HG02623 (cell line): ENCODE results near the gene TRIM9.

ENCODE experiments used
- ATAC-seq: cut with Tn5 transposase; IDR thresholded peaks from one replicate; pipeline ENCODE4 v1.9.1; 2021; ENCODE audit warnings: moderate library complexity; ENCODE audit not compliant: unreplicated experiment

TRIM9 gene

GRCh38 chr14:50937325-50937724 lies 157.6 kb downstream of the TRIM9 start:
- no peak for ATAC-seq

- ATAC-seq = no peak
Observed at GRCh38 chr14:50936882-50937281, 158.0 kb downstream of the TRIM9 start.

DNA sequence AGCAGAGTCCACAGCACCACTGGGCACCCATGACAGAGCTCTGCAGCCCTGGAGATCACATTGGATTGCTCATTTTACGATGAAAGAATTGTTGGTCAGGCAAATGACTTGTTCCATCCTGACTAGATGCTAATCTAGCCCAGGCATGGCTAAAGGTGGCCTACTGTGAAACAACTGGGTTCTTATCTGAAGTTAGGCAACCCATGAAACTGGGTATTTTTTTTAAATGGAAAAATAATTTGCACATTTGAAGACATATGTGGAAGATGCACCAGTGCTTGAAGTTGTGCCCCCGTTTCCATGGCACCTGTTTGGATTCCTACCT lies 158.9 kb downstream of the TRIM9 start:
- no peak for ATAC-seq

DNA sequence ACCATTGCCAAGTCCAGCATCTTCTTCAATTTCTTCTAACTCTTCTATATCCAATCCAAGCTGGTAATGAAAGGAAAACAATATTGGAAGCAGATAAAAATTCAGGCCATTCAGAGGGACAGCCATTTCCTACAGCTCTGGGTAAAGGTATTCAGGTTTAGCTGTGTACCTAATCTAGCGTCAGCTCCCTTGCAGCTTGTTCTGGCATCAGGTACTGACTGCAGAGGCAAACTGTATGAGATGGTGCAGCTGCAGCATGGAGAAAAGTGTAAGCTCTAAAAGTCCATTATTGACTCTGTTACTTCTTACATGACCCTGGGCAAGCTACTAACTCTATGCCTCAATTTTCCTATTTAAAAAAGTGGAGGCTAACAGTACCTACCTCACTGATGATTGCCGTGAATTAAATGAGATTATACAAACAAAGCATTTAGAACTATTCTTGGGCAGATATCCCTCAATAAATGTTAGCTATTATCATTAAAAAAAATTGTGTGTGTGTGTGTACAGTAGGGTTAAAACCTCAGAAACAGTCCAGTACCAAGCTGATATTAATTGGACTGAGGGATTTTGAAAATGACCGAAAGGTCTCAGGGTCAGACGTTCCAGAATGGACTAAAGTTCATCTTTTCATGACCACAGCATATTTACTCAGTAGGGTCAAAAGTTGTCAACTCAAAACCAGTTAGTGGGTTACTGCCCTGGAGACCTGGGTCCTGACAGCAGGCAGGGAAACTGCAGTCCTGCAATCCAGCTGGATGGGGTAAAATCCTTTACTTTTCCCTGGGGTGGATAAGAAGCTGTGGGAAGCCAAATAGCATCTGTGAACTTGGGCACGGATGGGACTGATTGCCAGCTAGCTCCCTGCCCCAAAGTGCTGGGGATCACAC lies 159.5 kb downstream of the TRIM9 start:
- ATAC-seq = no peak

DNA sequence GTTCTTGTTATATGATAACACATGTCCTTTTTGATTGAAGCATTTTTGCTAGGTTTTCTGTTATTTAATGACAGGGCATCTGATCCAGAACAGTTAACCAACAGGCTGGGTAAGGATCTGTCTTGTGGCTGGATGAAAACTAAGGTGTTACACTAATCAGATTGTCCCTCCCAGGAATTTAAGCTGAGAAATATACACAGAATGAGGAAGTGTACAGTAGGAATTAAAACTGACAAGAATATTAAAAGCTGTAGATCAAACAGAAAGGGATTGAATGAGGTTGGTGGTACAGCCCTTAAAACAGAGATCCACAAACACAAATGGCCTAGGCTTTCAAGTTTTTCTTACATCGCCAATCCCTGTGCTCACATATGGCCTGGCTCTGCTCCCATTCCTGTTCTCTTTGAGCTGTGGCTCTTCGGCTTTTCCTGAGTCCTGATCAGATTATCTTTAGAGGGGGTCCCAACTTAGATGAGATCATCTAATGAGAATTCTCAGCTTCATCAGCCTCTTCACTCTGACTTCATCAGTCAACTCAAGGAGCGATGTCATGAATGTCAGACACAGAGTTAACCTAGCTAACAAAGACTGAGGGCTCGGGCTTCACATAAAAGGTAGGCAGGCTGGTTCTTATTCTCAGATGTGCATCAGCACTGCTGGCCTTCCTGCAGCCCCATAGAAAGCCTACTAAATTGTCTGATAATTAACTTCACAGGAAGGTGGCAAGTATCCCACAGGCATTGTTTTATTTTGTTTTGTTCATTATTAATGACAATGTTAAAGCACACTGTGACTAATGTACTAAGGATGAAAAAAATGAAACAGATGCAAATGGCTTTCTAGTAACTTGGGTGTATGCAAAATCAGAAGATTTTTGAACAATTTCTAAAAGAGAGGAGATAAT lies 162.1 kb downstream of the TRIM9 start:
- no peak for ATAC-seq

GRCh38 chr14:50932156-50932555 lies 162.7 kb downstream of the TRIM9 start:
- no peak for ATAC-seq

DNA sequence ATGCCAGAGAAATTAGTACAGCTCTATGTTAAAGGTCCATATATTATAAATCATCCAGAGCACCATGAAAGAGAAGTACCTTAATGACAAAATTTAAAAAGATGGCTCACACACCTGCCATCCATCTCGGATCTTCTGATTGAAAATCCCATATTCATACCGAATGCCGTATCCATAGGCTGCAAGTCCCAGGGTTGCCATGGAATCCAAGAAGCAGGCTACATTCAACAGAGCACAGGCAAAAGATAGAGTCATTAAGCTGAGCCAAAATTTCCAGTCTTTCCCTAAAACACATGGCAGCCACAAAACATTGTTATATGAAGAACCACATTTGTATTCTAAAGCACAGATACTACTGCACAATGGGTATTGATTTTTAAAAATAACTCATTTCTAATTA lies 163.3 kb downstream of the TRIM9 start:
- no peak for ATAC-seq

GRCh38 chr14:50929506-50929905 lies 165.4 kb downstream of the TRIM9 start:
- no peak for ATAC-seq

GRCh38 chr14:50928002-50928635 lies 166.8 kb downstream of the TRIM9 start:
- ATAC-seq = no peak

GRCh38 chr14:50926851-50927386 lies 168.0 kb downstream of the TRIM9 start:
- ATAC-seq = no peak
